Activated CD8-positive, alpha-beta memory T cell treated with anti-CD3 and anti-CD28 coated beads, Interleukin-2, amount 50 U/mL, for 1 hour (primary cell): ENCODE results near the gene BTBD6.

ENCODE experiments used
- DNase-seq: peaks from one replicate; pipeline ENCODE4 v3.0.0-alpha.2; 2020; ENCODE audit errors: extremely low read depth

The BTBD6 gene

GRCh38 chr14:105248368-105249181 lies at the start of gene BTBD6:
Gene BTBD6 (plus strand): TSS chr14:105248533. CDS start chr14:105248712, 179 bp downstream.
- peak; percentile 54 for DNase-seq

- no peak for DNase-seq
Observed at GRCh38 chr14:105198588-105198987, 49.7 kb upstream of the BTBD6 start.

- no peak for DNase-seq
Observed at GRCh38 chr14:105199093-105199492, 49.2 kb upstream of the BTBD6 start.

- no peak for DNase-seq
Observed at GRCh38 chr14:105200074-105200473, 48.3 kb upstream of the BTBD6 start.

GRCh38 chr14:105200641-105201040 lies 47.7 kb upstream of the BTBD6 start:
- DNase-seq: no peak

- DNase-seq: no peak
Observed at GRCh38 chr14:105201156-105201924, 47.0 kb upstream of the BTBD6 start.

GRCh38 chr14:105201925-105202513 lies 46.3 kb upstream of the BTBD6 start:
- DNase-seq: no peak

GRCh38 chr14:105203057-105203531 lies 45.2 kb upstream of the BTBD6 start:
- no peak for DNase-seq

GRCh38 chr14:105203701-105204100 lies 44.6 kb upstream of the BTBD6 start:
- no peak for DNase-seq

- no peak for DNase-seq
Observed at GRCh38 chr14:105204206-105204930, 44.0 kb upstream of the BTBD6 start.

- no peak for DNase-seq
Observed at GRCh38 chr14:105204931-105205672, 43.2 kb upstream of the BTBD6 start.

- no peak for DNase-seq
Observed at GRCh38 chr14:105205673-105206208, 42.6 kb upstream of the BTBD6 start.

GRCh38 chr14:105206873-105207272 lies 41.5 kb upstream of the BTBD6 start:
- DNase-seq: no peak

GRCh38 chr14:105207460-105207901 lies 40.9 kb upstream of the BTBD6 start:
- no peak for DNase-seq

- DNase-seq: no peak
Observed at GRCh38 chr14:105207996-105208737, 40.2 kb upstream of the BTBD6 start.

GRCh38 chr14:105208738-105209075 lies 39.6 kb upstream of the BTBD6 start:
- no peak for DNase-seq

GRCh38 chr14:105209091-105209490 lies 39.2 kb upstream of the BTBD6 start:
- DNase-seq: no peak

- DNase-seq: no peak
Observed at GRCh38 chr14:105209646-105210045, 38.7 kb upstream of the BTBD6 start.

- DNase-seq: no peak
Observed at GRCh38 chr14:105210266-105211025, 37.9 kb upstream of the BTBD6 start.
